DND-41 (cell line): ENCODE data around the gene SMURF2.

Source experiments
- EZH2 ChIP-seq: IDR thresholded peaks from 3 replicates; pipeline ENCODE4 v1.6.1; 2012; ENCODE audit warnings: borderline replicate concordance, low read depth, mild to moderate bottlenecking, moderate library complexity, low read length, inconsistent platforms; ENCODE audit not compliant: severe bottlenecking
- TF ChIP-seq, protein P1 (sequence below): IDR thresholded peaks from 2 replicates; pipeline ENCODE4 v1.5.1; 2012; ENCODE audit warnings: borderline replicate concordance, low read length, moderate library complexity, mild to moderate bottlenecking; ENCODE audit not compliant: poor library complexity, severe bottlenecking; ENCODE audit errors: extremely low read depth

DNA sequence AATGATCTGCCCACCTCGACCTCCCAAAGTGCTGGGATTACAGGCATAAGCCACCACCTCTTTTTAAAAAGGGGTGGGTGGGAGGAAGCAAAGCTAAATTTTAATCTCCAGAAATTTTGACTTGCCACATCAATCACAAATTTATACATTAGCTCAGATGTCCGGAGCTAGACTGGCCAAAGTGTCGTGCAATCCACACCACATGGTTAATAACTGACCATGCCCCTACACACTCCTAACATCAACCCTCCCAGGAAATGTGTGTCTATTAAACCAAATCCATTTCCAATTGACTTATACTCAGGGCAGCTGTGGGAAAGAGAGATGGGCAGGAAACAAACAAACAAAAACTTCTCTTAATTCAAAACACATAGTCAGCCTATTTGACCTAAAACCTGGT is 29.9 kb downstream of the SMURF2 start:
- TF ChIP-seq, protein P1, sequence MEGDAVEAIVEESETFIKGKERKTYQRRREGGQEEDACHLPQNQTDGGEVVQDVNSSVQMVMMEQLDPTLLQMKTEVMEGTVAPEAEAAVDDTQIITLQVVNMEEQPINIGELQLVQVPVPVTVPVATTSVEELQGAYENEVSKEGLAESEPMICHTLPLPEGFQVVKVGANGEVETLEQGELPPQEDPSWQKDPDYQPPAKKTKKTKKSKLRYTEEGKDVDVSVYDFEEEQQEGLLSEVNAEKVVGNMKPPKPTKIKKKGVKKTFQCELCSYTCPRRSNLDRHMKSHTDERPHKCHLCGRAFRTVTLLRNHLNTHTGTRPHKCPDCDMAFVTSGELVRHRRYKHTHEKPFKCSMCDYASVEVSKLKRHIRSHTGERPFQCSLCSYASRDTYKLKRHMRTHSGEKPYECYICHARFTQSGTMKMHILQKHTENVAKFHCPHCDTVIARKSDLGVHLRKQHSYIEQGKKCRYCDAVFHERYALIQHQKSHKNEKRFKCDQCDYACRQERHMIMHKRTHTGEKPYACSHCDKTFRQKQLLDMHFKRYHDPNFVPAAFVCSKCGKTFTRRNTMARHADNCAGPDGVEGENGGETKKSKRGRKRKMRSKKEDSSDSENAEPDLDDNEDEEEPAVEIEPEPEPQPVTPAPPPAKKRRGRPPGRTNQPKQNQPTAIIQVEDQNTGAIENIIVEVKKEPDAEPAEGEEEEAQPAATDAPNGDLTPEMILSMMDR = no peak
- TF ChIP-seq EZH2 = no peak
